Loucy (cell line): ENCODE results near the gene SUCLG1.
A peak's percentile ranks its signal among the peaks of the same experiment; 100 is the strongest.

Experiments
- H2AFZ ChIP-seq: fragments of 200-600 bp; sonication (generic); 2 replicates; pipeline ENCODE4 v1.6.0; 2016; ENCODE audit warnings: antibody characterized with exemption, mild to moderate bottlenecking, low read length, moderate library complexity
- H3F3A ChIP-seq: fragments of 200-600 bp; 2 replicates; pipeline ENCODE4 v1.6.0; 2016; ENCODE audit warnings: antibody characterized with exemption, low read depth, mild to moderate bottlenecking
- H3K27me3 ChIP-seq: fragments of 200-600 bp; sonication (generic); 2 replicates; pipeline ENCODE4 v1.6.1; 2014; ENCODE audit warnings: low read length, mild to moderate bottlenecking; ENCODE audit not compliant: insufficient read depth, poor library complexity, severe bottlenecking
- H3K36me3 ChIP-seq: fragments of 200-600 bp; sonication (generic); 2 replicates; pipeline ENCODE4 v1.6.1; 2016; ENCODE audit warnings: low read length; ENCODE audit not compliant: insufficient read depth
- H3K4me1 ChIP-seq: fragments of 200-600 bp; sonication (generic); 2 replicates; pipeline ENCODE4 v1.5.1; 2014; ENCODE audit warnings: low read length, mild to moderate bottlenecking; ENCODE audit not compliant: insufficient read depth, poor library complexity, severe bottlenecking
- H3K4me2 ChIP-seq: fragments of 200-600 bp; sonication (generic); 2 replicates; pipeline ENCODE4 v1.6.0; 2014; ENCODE audit warnings: antibody characterized with exemption, low read length, low read depth, mild to moderate bottlenecking; ENCODE audit not compliant: poor library complexity, severe bottlenecking
- H3K4me3 ChIP-seq: fragments of 200-600 bp; sonication (generic); 2 replicates; pipeline ENCODE4 v1.5.1; 2014; ENCODE audit warnings: low read length, mild to moderate bottlenecking, mixed read lengths; ENCODE audit not compliant: poor library complexity, severe bottlenecking
- H3K79me2 ChIP-seq: fragments of 200-600 bp; sonication (generic); 2 replicates; pipeline ENCODE4 v1.6.1; 2014; ENCODE audit warnings: low read length; ENCODE audit not compliant: insufficient read depth
- H3K9ac ChIP-seq: fragments of 200-600 bp; sonication (generic); 2 replicates; pipeline ENCODE4 v1.6.0; 2014; ENCODE audit warnings: mild to moderate bottlenecking, low read depth, low read length, moderate library complexity; ENCODE audit not compliant: poor library complexity, severe bottlenecking
- H3K9me2 ChIP-seq: fragments of 200-600 bp; sonication (generic); replicated peaks from 2 replicates; pipeline ENCODE4 v1.6.1; 2016; ENCODE audit warnings: low read depth, low read length, mixed read lengths
- H3K9me3 ChIP-seq: fragments of 200-600 bp; sonication (generic); 2 replicates; pipeline ENCODE4 v1.6.1; 2014; ENCODE audit warnings: mild to moderate bottlenecking, antibody characterized with exemption, low read length, low read depth; ENCODE audit not compliant: insufficient read depth
- H4K20me1 ChIP-seq: fragments of 200-600 bp; sonication (generic); 2 replicates; pipeline ENCODE4 v1.6.0; 2014; ENCODE audit warnings: antibody characterized with exemption, low read length, mild to moderate bottlenecking; ENCODE audit not compliant: insufficient read depth, poor library complexity, severe bottlenecking
- CTCF ChIP-seq: fragments of 200-600 bp; sonication (generic); conservative IDR thresholded peaks from 2 replicates; pipeline ENCODE4 v1.5.1; 2014; ENCODE audit warnings: mild to moderate bottlenecking, antibody characterized with exemption, low read length
- EZH2phosphoT487 ChIP-seq: fragments of 200-600 bp; IDR thresholded peaks from 2 replicates; pipeline ENCODE4 v1.6.1; 2018; ENCODE audit warnings: antibody characterized with exemption, mild to moderate bottlenecking, moderate library complexity, borderline replicate concordance

The SUCLG1 gene

GRCh38 chr2:84493514-84493913 is 34.4 kb upstream of the SUCLG1 start:
- Histone ChIP-seq H3K9me2 (no peaks in the 10 kb centered on the region), H2AFZ (no peak overlapping the region), H3K4me2 (no peak overlapping the region), H3K36me3 (no peaks in the 10 kb centered on the region), H3K4me1 (no peaks in the 10 kb centered on the region), H3K9me3 (no peaks in the 10 kb centered on the region), H3F3A (no peaks in the 10 kb centered on the region), H4K20me1 (no peaks in the 10 kb centered on the region), H3K79me2 (no peaks in the 10 kb centered on the region), H3K27me3 (no peaks in the 10 kb centered on the region), H3K4me3 (no peak overlapping the region), H3K9ac (no peak overlapping the region)
- TF ChIP-seq EZH2phosphoT487 (no peak), CTCF (no peak)

GRCh38 chr2:84492571-84492970 is 33.5 kb upstream of the SUCLG1 start:
- H3K79me2 ChIP-seq = no peaks in the 10 kb centered on the region
- H3K9me3 ChIP-seq = no peaks in the 10 kb centered on the region
- H3K4me3 ChIP-seq = no peak overlapping the region
- no peak overlapping the region for H3K4me2 ChIP-seq
- H3F3A ChIP-seq = no peaks in the 10 kb centered on the region
- peak; percentile 44 for TF ChIP-seq CTCF
- TF ChIP-seq EZH2phosphoT487 = no peak
- no peaks in the 10 kb centered on the region for H3K36me3 ChIP-seq
- H4K20me1 ChIP-seq = no peaks in the 10 kb centered on the region
- no peaks in the 10 kb centered on the region for H3K27me3 ChIP-seq
- H3K9ac ChIP-seq = no peak overlapping the region
- H3K9me2 ChIP-seq = no peaks in the 10 kb centered on the region
- no peaks in the 10 kb centered on the region for H3K4me1 ChIP-seq
- no peak overlapping the region for H2AFZ ChIP-seq

- Histone ChIP-seq H3K79me2 (no peaks in the 10 kb centered on the region), H3F3A (no peaks in the 10 kb centered on the region), H3K9me2 (no peaks in the 10 kb centered on the region), H4K20me1 (no peaks in the 10 kb centered on the region), H3K27me3 (no peaks in the 10 kb centered on the region), H3K9ac (no peak overlapping the region), H3K36me3 (no peaks in the 10 kb centered on the region), H3K4me2 (no peak overlapping the region), H2AFZ (no peak overlapping the region), H3K4me1 (no peaks in the 10 kb centered on the region), H3K9me3 (no peaks in the 10 kb centered on the region), H3K4me3 (no peak overlapping the region)
- TF ChIP-seq CTCF (no peak), EZH2phosphoT487 (no peak)
These were observed 32.7 kb upstream of the SUCLG1 start for GRCh38 chr2:84491741-84492140.
